ENCODE results near the gene CFAP46. TPM values are rescaled to one million over a fixed set of nuclear protein-coding genes. Genes with fewer than 3 reads are reported as not detected.

Gene CFAP46
- total RNA-seq, 2 donors from 2014 or later, result not detected

DNA sequence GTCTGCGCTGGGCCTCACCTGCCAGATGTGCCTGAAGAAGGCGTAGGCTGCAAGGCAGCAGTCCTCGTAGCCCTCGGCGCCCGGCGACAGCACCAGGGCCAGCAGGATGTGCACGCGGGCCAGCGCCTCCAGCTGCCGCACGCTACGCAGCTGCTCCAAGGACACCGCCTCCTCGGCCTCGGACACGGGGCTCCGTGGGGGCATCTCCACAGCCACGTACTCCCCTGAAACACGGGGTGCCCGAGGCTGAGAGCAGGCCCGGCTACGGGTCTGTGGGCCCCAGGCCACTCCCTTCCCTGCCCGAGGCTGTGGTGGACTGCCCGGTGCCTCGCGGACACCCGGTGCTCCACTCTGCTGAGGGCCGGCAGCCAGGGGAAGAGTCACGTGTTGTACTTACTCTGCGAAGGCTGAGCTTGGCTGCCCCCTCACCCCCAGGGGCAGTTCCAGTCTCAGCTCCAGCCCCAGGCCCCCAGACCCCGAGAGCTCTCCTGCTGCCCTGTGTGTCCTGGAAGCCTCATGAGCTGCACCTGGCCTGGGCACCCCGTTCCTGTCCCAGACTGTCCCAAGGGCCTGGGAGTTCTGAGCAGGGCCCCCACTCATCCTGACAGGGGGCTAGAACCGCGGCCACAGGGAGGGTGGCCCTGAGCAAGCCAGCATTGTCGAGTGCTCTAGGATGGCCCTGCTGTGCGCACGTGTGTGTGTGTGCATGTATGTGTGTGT lies 62.8 kb downstream of the CFAP46 start:
- DNase-seq (no peak), ATAC-seq (no peak)
- H3K36me3 Mint-ChIP-seq (ENCODE audit: low read depth), result no peaks in the 10 kb centered on the region
- H3K27ac Mint-ChIP-seq, result no peak overlapping the region
- H3K4me1 Mint-ChIP-seq, result peaks cover 6% of the 10 kb centered on the region
- no peaks in the 10 kb centered on the region for H3K9me3 ChIP-seq (ENCODE audit: control insufficient read depth, low read length, poor library complexity, severe bottlenecking)
- H3K4me3 Mint-ChIP-seq, result no peak overlapping the region
- H3K27me3 Mint-ChIP-seq, result peaks cover 44% of the 10 kb centered on the region

DNA sequence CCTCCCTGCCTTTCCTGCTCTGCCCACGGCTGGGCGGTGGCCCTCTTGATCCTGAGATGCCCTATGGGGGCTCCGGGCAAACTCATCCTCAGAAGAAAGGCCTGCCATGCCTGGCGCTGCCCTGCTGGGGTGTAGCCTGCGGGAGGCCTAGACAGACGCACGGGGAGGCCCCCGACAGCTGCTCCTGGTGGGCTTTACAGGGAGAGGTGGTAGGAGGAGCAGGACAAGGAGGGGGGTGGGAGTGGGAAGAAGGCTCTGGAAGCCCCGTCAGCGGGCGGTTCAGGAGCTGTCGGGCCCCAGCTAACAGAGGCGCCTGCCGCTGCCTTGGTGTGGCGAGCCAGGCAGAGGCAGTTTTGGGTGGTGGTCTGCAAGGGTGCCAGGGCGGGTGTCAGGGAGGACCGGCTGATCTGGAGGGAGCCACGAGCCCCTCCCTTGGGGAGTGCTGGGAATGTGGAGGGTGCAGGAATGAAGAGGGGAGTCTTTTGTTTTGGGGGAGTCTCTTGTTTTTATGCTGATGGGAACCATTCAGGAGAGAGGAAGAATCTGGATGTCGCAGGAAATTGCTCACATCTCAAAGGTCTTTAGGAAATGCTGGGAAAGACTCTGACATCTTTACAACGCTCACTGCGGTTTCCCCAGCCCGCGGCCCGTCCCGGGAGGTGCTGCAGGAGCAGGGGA lies 63.5 kb downstream of the CFAP46 start:
- no peaks in the 10 kb centered on the region for H3K36me3 Mint-ChIP-seq (ENCODE audit: low read depth)
- H3K27me3 Mint-ChIP-seq, result peaks cover 46% of the 10 kb centered on the region
- peaks cover 6% of the 10 kb centered on the region for H3K4me1 Mint-ChIP-seq
- no peak overlapping the region for H3K27ac Mint-ChIP-seq
- ATAC-seq, result no peak
- DNase-seq, result no peak
- no peak overlapping the region for H3K4me3 Mint-ChIP-seq
- H3K9me3 ChIP-seq (ENCODE audit: control insufficient read depth, low read length, poor library complexity, severe bottlenecking), result no peaks in the 10 kb centered on the region

DNA sequence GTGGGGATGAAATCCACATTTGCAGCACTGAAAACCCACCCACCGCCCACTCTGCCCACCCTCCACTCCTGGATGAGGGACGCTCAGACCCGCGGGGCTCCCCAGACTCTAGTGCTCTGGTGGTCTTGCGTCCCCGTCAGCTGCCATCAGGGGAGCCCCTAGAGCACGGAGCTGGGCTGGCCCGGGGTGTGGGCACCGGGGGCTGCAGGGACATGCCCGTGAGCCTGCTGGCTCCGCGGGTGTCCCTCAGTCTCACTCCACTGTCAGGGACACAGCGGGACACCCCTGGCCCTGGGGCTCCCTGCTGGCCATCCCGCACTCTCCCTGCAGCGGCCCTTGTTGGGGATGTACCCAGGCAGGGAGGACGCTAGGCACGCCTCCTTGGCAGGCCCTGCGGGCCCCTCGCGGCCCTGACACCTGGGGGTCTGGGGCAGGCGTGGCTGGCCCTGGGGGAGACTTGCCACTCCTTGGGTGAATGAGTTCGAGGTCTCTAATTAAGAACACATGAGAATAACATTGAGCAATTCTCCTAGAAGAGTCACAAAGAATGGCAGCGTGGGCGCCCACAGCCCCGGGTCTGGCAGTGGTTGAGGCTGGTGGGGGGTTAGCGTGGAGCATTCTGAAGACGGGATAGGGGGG lies 64.2 kb downstream of the CFAP46 start:
- H3K4me3 Mint-ChIP-seq, result no peak overlapping the region
- H3K9me3 ChIP-seq (ENCODE audit: control insufficient read depth, low read length, poor library complexity, severe bottlenecking), result no peaks in the 10 kb centered on the region
- H3K27ac Mint-ChIP-seq, result no peak overlapping the region
- H3K27me3 Mint-ChIP-seq, result peaks cover 53% of the 10 kb centered on the region
- no peak for ATAC-seq
- DNase-seq, result no peak
- H3K36me3 Mint-ChIP-seq (ENCODE audit: low read depth), result no peaks in the 10 kb centered on the region
- peaks cover 6% of the 10 kb centered on the region for H3K4me1 Mint-ChIP-seq

DNA sequence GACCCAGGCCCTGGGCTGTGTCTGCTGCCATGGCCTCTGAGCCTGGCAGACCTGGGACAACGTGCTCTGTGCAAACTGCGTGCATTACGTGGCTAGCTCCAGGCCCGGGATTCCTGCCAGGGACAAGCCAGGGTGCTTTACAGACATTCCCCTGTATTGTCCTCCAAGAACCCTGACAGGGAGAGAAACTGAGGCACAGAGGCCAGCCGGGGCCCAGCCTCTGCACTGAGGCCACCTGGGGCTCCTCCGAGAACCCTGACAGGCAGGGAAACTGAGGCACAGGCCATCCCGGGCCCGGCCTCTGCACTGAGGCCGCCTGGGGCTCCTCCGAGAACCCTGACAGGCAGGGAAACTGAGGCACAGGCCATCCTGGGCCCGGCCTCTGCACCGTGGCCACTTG lies 64.9 kb downstream of the CFAP46 start:
- DNase-seq (no peak), ATAC-seq (no peak)
- peaks cover 54% of the 10 kb centered on the region for H3K27me3 Mint-ChIP-seq
- no peaks in the 10 kb centered on the region for H3K9me3 ChIP-seq (ENCODE audit: control insufficient read depth, low read length, poor library complexity, severe bottlenecking)
- H3K36me3 Mint-ChIP-seq (ENCODE audit: low read depth), result no peaks in the 10 kb centered on the region
- no peak overlapping the region for H3K4me3 Mint-ChIP-seq
- H3K4me1 Mint-ChIP-seq, result peaks cover 5% of the 10 kb centered on the region
- H3K27ac Mint-ChIP-seq, result no peak overlapping the region

DNA sequence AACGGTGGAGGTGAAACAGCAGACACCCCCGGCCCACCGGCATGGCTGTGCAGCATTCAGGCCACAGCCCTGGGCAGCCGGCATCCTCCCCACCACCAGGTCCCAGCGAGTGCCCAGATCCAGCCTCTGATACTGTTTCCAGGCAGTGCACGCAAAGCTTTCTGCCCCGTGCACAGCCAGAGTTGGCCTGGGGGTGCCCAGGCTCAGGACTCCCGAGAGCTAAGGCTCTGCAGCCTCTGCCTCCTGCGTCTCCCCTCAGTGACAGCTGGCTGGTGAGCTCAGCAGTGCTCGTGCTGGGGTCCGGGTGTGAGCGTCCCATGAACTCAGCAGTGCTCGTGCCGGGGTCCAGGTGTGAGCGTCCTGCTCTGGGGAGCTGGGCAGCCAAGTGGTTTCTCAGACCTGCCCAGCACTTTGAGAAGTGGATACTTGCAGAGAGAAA lies 65.4 kb downstream of the CFAP46 start:
- peaks cover 3% of the 10 kb centered on the region for H3K4me1 Mint-ChIP-seq
- H3K4me3 Mint-ChIP-seq, result no peak overlapping the region
- DNase-seq (no peak), ATAC-seq (no peak)
- no peaks in the 10 kb centered on the region for H3K36me3 Mint-ChIP-seq (ENCODE audit: low read depth)
- H3K27ac Mint-ChIP-seq, result no peak overlapping the region
- H3K27me3 Mint-ChIP-seq, result peaks cover 51% of the 10 kb centered on the region
- no peaks in the 10 kb centered on the region for H3K9me3 ChIP-seq (ENCODE audit: control insufficient read depth, low read length, poor library complexity, severe bottlenecking)

DNA sequence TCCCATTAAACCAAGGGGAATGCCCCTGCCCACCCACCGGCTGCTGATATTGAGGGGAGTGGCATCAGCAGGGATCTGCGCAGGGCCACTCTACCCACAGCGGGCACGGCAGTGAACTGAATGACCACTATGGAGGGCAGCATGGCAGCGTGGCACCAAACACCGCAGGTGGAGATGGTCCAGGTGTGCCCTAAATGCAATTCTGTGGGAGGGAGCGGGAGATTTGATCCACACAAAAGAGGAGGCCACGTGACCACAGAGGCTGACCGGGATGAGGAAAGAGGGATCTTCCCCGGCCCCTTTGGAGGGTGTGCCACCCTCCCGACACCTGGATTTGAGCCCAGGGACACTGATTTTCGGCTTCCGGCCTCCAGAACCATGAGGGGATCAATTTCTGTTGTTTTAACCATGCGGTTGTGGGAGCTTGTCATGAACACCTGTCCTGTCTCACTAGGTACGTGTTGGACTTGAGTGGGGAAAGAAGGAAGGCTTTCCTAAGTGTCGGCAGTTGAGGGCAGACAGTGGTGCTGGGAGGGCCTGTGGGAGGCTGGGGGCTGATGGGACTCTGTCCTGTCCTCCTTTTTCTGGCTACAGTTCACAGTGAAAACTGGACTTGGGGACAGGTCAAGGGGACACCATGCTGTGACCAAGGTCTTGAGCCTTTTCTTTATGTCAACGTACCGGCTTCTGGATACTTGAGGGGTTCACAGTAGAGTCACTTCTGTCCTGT lies 66.1 kb downstream of the CFAP46 start:
- no peaks in the 10 kb centered on the region for H3K9me3 ChIP-seq (ENCODE audit: control insufficient read depth, low read length, poor library complexity, severe bottlenecking)
- no peak overlapping the region for H3K4me3 Mint-ChIP-seq
- ATAC-seq, result no peak
- DNase-seq, result no peak
- peaks cover 3% of the 10 kb centered on the region for H3K4me1 Mint-ChIP-seq
- H3K27me3 Mint-ChIP-seq, result peaks cover 55% of the 10 kb centered on the region
- no peaks in the 10 kb centered on the region for H3K36me3 Mint-ChIP-seq (ENCODE audit: low read depth)
- H3K27ac Mint-ChIP-seq, result no peak overlapping the region

DNA sequence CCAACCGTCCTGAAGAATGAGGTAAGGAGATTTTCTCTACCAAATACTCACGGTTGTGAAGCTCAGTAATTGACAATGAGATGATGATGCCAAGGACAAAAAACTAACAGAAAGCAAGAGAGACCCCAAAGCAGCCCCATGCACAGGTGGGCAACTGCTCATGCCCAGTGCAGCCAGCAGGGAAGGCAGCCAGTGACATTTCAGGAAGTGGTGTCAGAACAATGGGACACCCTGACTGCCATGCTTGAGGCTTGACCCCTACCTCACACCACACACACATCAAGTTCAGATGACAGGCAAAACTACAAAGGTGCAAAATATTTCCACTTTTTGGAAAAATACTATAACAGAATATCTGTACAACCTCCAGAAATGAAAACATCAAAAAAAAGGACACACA lies 66.9 kb downstream of the CFAP46 start:
- DNase-seq (no peak), ATAC-seq (no peak)
- no peak overlapping the region for H3K27ac Mint-ChIP-seq
- no peaks in the 10 kb centered on the region for H3K36me3 Mint-ChIP-seq (ENCODE audit: low read depth)
- no peak overlapping the region for H3K4me3 Mint-ChIP-seq
- H3K9me3 ChIP-seq (ENCODE audit: control insufficient read depth, low read length, poor library complexity, severe bottlenecking), result no peaks in the 10 kb centered on the region
- H3K27me3 Mint-ChIP-seq, result peaks cover 59% of the 10 kb centered on the region
- peaks cover 3% of the 10 kb centered on the region for H3K4me1 Mint-ChIP-seq

DNA sequence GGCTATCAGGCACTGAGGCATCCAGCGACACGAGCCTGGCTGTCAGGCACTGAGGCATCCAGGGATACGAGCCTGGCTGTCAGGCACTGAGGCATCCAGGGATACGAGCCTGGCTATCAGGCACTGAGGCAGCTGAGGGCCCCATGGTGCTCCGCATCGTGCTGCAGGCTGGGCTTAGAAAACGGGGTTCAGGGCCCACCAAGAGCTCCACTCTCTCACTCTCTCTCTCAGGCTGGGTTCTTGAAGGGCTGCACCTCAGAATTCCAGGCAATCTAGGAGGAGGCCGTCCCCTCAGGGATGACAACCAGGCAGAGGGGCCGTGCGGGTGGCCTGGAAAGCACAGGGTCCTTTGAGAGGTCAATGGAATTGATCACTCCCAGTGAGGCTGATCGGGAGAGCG lies 69.0 kb downstream of the CFAP46 start:
- no peak overlapping the region for H3K27ac Mint-ChIP-seq
- no peak overlapping the region for H3K4me3 Mint-ChIP-seq
- no peaks in the 10 kb centered on the region for H3K4me1 Mint-ChIP-seq
- no peaks in the 10 kb centered on the region for H3K36me3 Mint-ChIP-seq (ENCODE audit: low read depth)
- no peaks in the 10 kb centered on the region for H3K9me3 ChIP-seq (ENCODE audit: control insufficient read depth, low read length, poor library complexity, severe bottlenecking)
- H3K27me3 Mint-ChIP-seq, result peaks cover 58% of the 10 kb centered on the region
- ATAC-seq (no peak), DNase-seq (no peak)

DNA sequence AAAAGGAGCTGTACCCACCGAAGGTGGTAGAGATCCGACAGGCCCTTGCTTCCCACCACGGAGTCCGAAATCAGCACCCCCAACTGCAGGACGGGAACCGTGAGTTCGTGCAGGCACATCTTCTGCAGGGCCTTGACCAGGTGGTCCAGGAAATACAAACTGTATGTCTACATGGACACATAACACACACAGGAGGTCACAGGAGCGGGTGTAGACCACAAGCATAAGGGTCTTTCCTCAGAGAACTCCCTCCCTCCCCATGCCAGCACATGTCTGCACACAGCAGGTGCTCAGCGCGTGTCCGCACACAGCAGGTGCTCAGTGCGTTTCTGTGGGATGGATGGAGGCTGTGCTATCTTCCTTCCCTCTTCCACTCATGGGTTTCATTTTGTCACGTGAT lies 69.7 kb downstream of the CFAP46 start:
- DNase-seq (no peak), ATAC-seq (no peak)
- Mint-ChIP-seq H3K4me1 (no peaks in the 10 kb centered on the region), H3K4me3 (no peak overlapping the region), H3K27ac (no peak overlapping the region), H3K36me3 (ENCODE audit: low read depth) (no peaks in the 10 kb centered on the region), H3K27me3 (peaks cover 60% of the 10 kb centered on the region)
- no peaks in the 10 kb centered on the region for H3K9me3 ChIP-seq (ENCODE audit: control insufficient read depth, low read length, poor library complexity, severe bottlenecking)

DNA sequence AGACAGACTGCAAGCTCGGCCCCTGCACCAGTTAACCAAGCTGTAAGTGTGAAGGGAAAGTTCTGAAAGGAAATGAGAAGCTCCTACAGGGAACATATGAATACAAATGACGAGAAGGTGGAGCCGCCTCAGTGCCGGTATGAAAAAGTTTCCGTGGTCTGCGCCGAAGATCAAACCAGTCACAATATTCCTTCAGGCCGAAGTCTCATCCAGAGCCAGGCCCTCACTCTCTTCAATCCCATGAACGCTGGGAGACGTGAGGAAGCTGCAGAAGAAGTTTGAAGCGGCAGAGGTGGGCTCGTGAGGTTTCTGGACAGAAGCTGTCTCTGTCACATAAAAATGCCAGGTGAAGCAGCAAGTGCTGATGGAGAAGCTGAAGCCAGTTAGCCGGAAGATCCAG lies 71.9 kb downstream of the CFAP46 start:
- ATAC-seq, result no peak
- no peak for DNase-seq
- H3K27me3 Mint-ChIP-seq, result peaks cover 40% of the 10 kb centered on the region
- no peaks in the 10 kb centered on the region for H3K4me1 Mint-ChIP-seq
- H3K9me3 ChIP-seq (ENCODE audit: control insufficient read depth, low read length, poor library complexity, severe bottlenecking), result no peaks in the 10 kb centered on the region
- no peak overlapping the region for H3K27ac Mint-ChIP-seq
- H3K4me3 Mint-ChIP-seq, result no peak overlapping the region
- H3K36me3 Mint-ChIP-seq (ENCODE audit: low read depth), result no peaks in the 10 kb centered on the region

DNA sequence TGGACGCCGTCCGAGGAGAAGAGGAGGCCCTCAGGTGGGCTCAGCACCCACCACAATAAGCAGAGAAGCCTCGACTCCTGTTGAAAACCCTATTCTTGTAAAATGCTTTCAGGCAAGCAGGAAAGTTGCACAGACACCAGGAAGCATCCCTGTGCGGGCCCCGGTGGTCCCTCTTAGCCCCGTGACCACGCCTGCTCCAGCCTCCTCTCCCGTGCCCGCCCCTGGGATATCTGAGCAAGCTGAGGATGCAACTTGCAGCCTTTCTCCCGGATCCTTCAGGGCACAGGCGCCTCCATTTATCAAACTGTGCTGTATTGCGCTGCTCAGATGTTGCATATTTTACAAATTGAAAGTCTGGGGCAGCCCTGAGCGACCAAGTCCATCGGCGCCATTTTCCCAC lies 72.7 kb downstream of the CFAP46 start:
- peaks cover 40% of the 10 kb centered on the region for H3K27me3 Mint-ChIP-seq
- H3K27ac Mint-ChIP-seq, result no peak overlapping the region
- no peaks in the 10 kb centered on the region for H3K9me3 ChIP-seq (ENCODE audit: control insufficient read depth, low read length, poor library complexity, severe bottlenecking)
- no peaks in the 10 kb centered on the region for H3K36me3 Mint-ChIP-seq (ENCODE audit: low read depth)
- no peak for DNase-seq
- H3K4me1 Mint-ChIP-seq, result no peaks in the 10 kb centered on the region
- ATAC-seq, result no peak
- H3K4me3 Mint-ChIP-seq, result no peak overlapping the region

DNA sequence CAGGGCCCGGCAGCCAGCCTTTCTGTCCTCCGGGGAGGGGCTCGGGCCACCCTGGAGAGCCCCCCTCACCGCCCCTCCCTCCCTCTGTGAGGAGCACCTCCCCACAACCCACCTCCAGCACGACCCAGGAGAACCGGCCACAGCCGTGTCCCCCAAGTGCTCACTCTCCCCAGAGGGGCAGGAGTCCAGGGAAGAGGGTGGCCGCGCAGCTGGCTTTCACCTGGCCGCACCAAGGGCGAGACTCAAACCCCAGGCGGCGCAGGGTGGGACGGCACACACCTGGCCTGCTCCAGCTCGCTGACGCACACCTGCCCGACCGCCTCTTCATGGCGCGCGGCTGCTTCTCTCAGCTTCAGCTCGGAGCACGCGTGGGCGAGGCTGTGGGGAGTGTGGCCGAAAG lies 73.4 kb downstream of the CFAP46 start:
- no peak overlapping the region for H3K27ac Mint-ChIP-seq
- ATAC-seq, result no peak

More for the DNA sequence above, 73.4 kb downstream of the CFAP46 start:
- Mint-ChIP-seq H3K4me3 (no peak overlapping the region), H3K4me1 (no peaks in the 10 kb centered on the region), H3K36me3 (ENCODE audit: low read depth) (no peaks in the 10 kb centered on the region), H3K27me3 (peaks cover 42% of the 10 kb centered on the region)
- DNase-seq, result peak in 1 of 3 donors; percentile 6
- no peaks in the 10 kb centered on the region for H3K9me3 ChIP-seq (ENCODE audit: control insufficient read depth, low read length, poor library complexity, severe bottlenecking)

Measured in T-helper 17 cell (primary cell).